Skeletal muscle satellite cell (primary cell): ENCODE results near the gene MUC22. TPM values are rescaled to one million over a fixed set of nuclear protein-coding genes. Genes with fewer than 3 reads are reported as not detected.
"Not testable (repeated sequence)": the region's sequence is repeated elsewhere in the genome, so short reads cannot be mapped to it uniquely, and the experiment has no call there.

Source experiments
- H3K27me3 ChIP-seq: 2 replicates; pipeline ENCODE4 v1.7.0; 2013; ENCODE audit warnings: low read length; ENCODE audit not compliant: control insufficient read depth, insufficient read depth
- H3K36me3 ChIP-seq: 2 replicates; pipeline ENCODE4 v1.7.0; 2013; ENCODE audit warnings: mild to moderate bottlenecking, control low read depth, low read length; ENCODE audit not compliant: insufficient read depth
- H3K4me1 ChIP-seq: 2 replicates; pipeline ENCODE4 v1.7.0; 2013; ENCODE audit warnings: low read length; ENCODE audit not compliant: control insufficient read depth, insufficient read depth
- H3K4me2 ChIP-seq: 2 replicates; pipeline ENCODE4 v1.7.0; 2013; ENCODE audit warnings: mild to moderate bottlenecking, low read length
- H3K4me3 ChIP-seq: 2 replicates; pipeline ENCODE4 v1.7.0; 2013; ENCODE audit warnings: low read length
- H3K9ac ChIP-seq: 2 replicates; pipeline ENCODE4 v1.7.0; 2013; ENCODE audit warnings: mild to moderate bottlenecking, low read depth, low read length, moderate library complexity
- H3K9me3 ChIP-seq: replicated peaks from 2 replicates; pipeline ENCODE4 v1.7.0; 2013; ENCODE audit warnings: mild to moderate bottlenecking, control low read depth, low read length
- total RNA-seq: library from RNA; depleted of rRNA; stranded (reverse); fragments of >200 nt; gene quantifications from 2 replicates; pipeline ENCODE4 v1.2.3, GENCODE V29; 2012; rRNA removed

MUC22 gene
- total RNA-seq, result not detected in 2 replicates

- peaks cover 11% of the 10 kb centered on the region for H3K27me3 ChIP-seq
Observed at GRCh38 chr6:31010393-31011060, at the start of gene MUC22. MUC22 (plus strand) TSS chr6:31010474; CDS start chr6:31010707, 233 bp downstream.

GRCh38 chr6:30960907-30961673 lies 49.2 kb upstream of the MUC22 start:
- no peak overlapping the region for H3K9ac ChIP-seq
- H3K9me3 ChIP-seq, result no peaks in the 10 kb centered on the region
- no peak overlapping the region for H3K4me2 ChIP-seq
- H3K4me1 ChIP-seq, result peaks cover 7% of the 10 kb centered on the region
- H3K36me3 ChIP-seq, result no peaks in the 10 kb centered on the region
- no peak overlapping the region for H3K4me3 ChIP-seq
- peaks cover 36% of the 10 kb centered on the region for H3K27me3 ChIP-seq

More at GRCh38 chr6:31010393-31011060, at the start of gene MUC22:
- H3K36me3 ChIP-seq, result no peaks in the 10 kb centered on the region
- H3K4me2 ChIP-seq, result no peak within 1 kb of the TSS
- H3K4me3 ChIP-seq, result no peak within 1 kb of the TSS
- H3K4me1 ChIP-seq, result peaks cover 11% of the 10 kb centered on the region
- no peak within 1 kb of the TSS for H3K9ac ChIP-seq
- no peaks in the 10 kb centered on the region for H3K9me3 ChIP-seq

GRCh38 chr6:30962716-30963115 lies 47.6 kb upstream of the MUC22 start:
- peaks cover 23% of the 10 kb centered on the region for H3K27me3 ChIP-seq
- H3K9ac ChIP-seq, result no peak overlapping the region
- H3K9me3 ChIP-seq, result no peaks in the 10 kb centered on the region
- no peak overlapping the region for H3K4me2 ChIP-seq
- H3K4me3 ChIP-seq, result no peak overlapping the region
- peaks cover 7% of the 10 kb centered on the region for H3K4me1 ChIP-seq
- H3K36me3 ChIP-seq, result no peaks in the 10 kb centered on the region

- no peak overlapping the region for H3K4me2 ChIP-seq
- no peaks in the 10 kb centered on the region for H3K9me3 ChIP-seq
- H3K4me3 ChIP-seq, result no peak overlapping the region
- no peaks in the 10 kb centered on the region for H3K36me3 ChIP-seq
- H3K27me3 ChIP-seq, result peaks cover 17% of the 10 kb centered on the region
- no peak overlapping the region for H3K9ac ChIP-seq
- H3K4me1 ChIP-seq, result peaks cover 7% of the 10 kb centered on the region
Observed at GRCh38 chr6:30963641-30964040, 46.6 kb upstream of the MUC22 start.

GRCh38 chr6:30964075-30964474 lies 46.2 kb upstream of the MUC22 start:
- no peak overlapping the region for H3K9ac ChIP-seq
- H3K4me3 ChIP-seq, result no peak overlapping the region
- no peaks in the 10 kb centered on the region for H3K36me3 ChIP-seq
- H3K4me1 ChIP-seq, result peaks cover 7% of the 10 kb centered on the region
- H3K9me3 ChIP-seq, result no peaks in the 10 kb centered on the region
- no peak overlapping the region for H3K4me2 ChIP-seq
- peaks cover 18% of the 10 kb centered on the region for H3K27me3 ChIP-seq

GRCh38 chr6:30965140-30965601 lies 45.1 kb upstream of the MUC22 start:
- Histone ChIP-seq H3K4me2 (no peak overlapping the region), H3K4me1 (peaks cover 7% of the 10 kb centered on the region), H3K4me3 (no peak overlapping the region), H3K9me3 (no peaks in the 10 kb centered on the region), H3K36me3 (no peaks in the 10 kb centered on the region), H3K9ac (no peak overlapping the region), H3K27me3 (peaks cover 24% of the 10 kb centered on the region)

- Histone ChIP-seq H3K4me2 (no peak overlapping the region), H3K9me3 (no peaks in the 10 kb centered on the region), H3K4me3 (no peak overlapping the region), H3K4me1 (peaks cover 7% of the 10 kb centered on the region), H3K9ac (no peak overlapping the region), H3K27me3 (peaks cover 21% of the 10 kb centered on the region), H3K36me3 (no peaks in the 10 kb centered on the region)
Observed at GRCh38 chr6:30966154-30966553, 44.1 kb upstream of the MUC22 start.

GRCh38 chr6:30969171-30969570 lies 41.1 kb upstream of the MUC22 start:
- not testable (repeated sequence) for H3K4me3 ChIP-seq, H3K4me1 ChIP-seq, H3K36me3 ChIP-seq, H3K9ac ChIP-seq, H3K9me3 ChIP-seq, H3K4me2 ChIP-seq
- peaks cover 41% of the 10 kb centered on the region for H3K27me3 ChIP-seq

GRCh38 chr6:30970946-30971345 lies 39.3 kb upstream of the MUC22 start:
- Histone ChIP-seq H3K4me2 (no peak overlapping the region), H3K4me3 (no peak overlapping the region), H3K27me3 (peaks cover 35% of the 10 kb centered on the region), H3K9me3 (no peaks in the 10 kb centered on the region), H3K4me1 (no peaks in the 10 kb centered on the region), H3K36me3 (no peaks in the 10 kb centered on the region), H3K9ac (no peak overlapping the region)

GRCh38 chr6:30972816-30973215 lies 37.5 kb upstream of the MUC22 start:
- Histone ChIP-seq H3K4me3 (no peak overlapping the region), H3K27me3 (peaks cover 35% of the 10 kb centered on the region), H3K4me1 (no peaks in the 10 kb centered on the region), H3K9ac (no peak overlapping the region), H3K36me3 (no peaks in the 10 kb centered on the region), H3K9me3 (no peaks in the 10 kb centered on the region), H3K4me2 (no peak overlapping the region)

GRCh38 chr6:30974490-30975252 lies 35.6 kb upstream of the MUC22 start:
- Histone ChIP-seq H3K4me1 (no peaks in the 10 kb centered on the region), H3K4me3 (no peak overlapping the region), H3K4me2 (no peak overlapping the region), H3K9me3 (no peaks in the 10 kb centered on the region), H3K36me3 (no peaks in the 10 kb centered on the region), H3K27me3 (peaks cover 41% of the 10 kb centered on the region), H3K9ac (no peak overlapping the region)
